CD4-positive, alpha-beta T cell (primary cell): ENCODE data around the gene ABCC8. TPM values are rescaled to one million over a fixed set of nuclear protein-coding genes. Genes with fewer than 3 reads are reported as not detected.

ENCODE experiments used
- ATAC-seq: fragments of 200-7000 bp; cut with Tn5 transposase; one replicate; pipeline ENCODE4 v1.10.0; 2022; ENCODE audit warnings: mild to moderate bottlenecking; ENCODE audit not compliant: poor library complexity
- CTCF ChIA-PET: fragments of 350-600 bp; sonication (Branson Sonifier 250); formaldehyde crosslinking; loops from one replicate; lab custom pipeline; 2021; ENCODE audit warnings: antibody characterized with exemption, inconsistent platforms; lab: Charles Lee
- POLR2A ChIA-PET: fragments of 350-600 bp; sonication (Branson Sonifier 250); formaldehyde crosslinking; loops from one replicate; lab custom pipeline; 2021; ENCODE audit warnings: antibody characterized with exemption, inconsistent platforms; lab: Charles Lee
- DNase-seq, 14 experiments: peaks; one replicate each; pipeline ENCODE4 v3.0.0-alpha.2; 2013 to 2020; ENCODE audit warnings: mixed read lengths in 2 of 14
- H3K27ac ChIP-seq, 2 donors: one replicate each; pipeline versions ENCODE4 v1.5.1 to v1.7.0; 2013; ENCODE audit warnings: low read length in 2 of 2, low read depth in 1 of 2, mild to moderate bottlenecking in 1 of 2
- H3K27me3 ChIP-seq, 2 experiments: 1 replicate in 1 of 2; 2 replicates in 1 of 2; pipeline versions ENCODE4 v1.6.1 to v1.7.0; 2013; ENCODE audit warnings: low read length in 2 of 2, control low read depth in 1 of 2, mild to moderate bottlenecking in 1 of 2, moderate library complexity in 1 of 2; ENCODE audit not compliant: insufficient read depth in 2 of 2, control insufficient read depth in 1 of 2
- H3K36me3 ChIP-seq: one replicate; pipeline ENCODE4 v1.6.1; 2013; ENCODE audit warnings: low read length, control low read depth; ENCODE audit not compliant: insufficient read depth
- H3K4me1 ChIP-seq: one replicate; pipeline ENCODE4 v1.6.1; 2013; ENCODE audit warnings: low read length, control low read depth; ENCODE audit not compliant: insufficient read depth
- H3K4me3 ChIP-seq: one replicate; pipeline ENCODE4 v1.5.1; 2013; ENCODE audit warnings: mild to moderate bottlenecking, low read length, moderate library complexity
- H3K9me3 ChIP-seq, 2 experiments: 1 replicate in 1 of 2; 2 replicates in 1 of 2; pipeline versions ENCODE4 v1.6.1 to v1.7.0; 2013; ENCODE audit warnings: low read length in 2 of 2, mild to moderate bottlenecking in 2 of 2, control low read depth in 1 of 2, moderate library complexity in 1 of 2; ENCODE audit not compliant: control insufficient read depth in 1 of 2, insufficient read depth in 1 of 2
- H3K27ac Mint-ChIP-seq: one replicate; pipeline ENCODE4 v1.8.0; 2020; ENCODE audit warnings: mixed read lengths
- H3K27me3 Mint-ChIP-seq: one replicate; pipeline ENCODE4 v1.8.0; 2021; ENCODE audit warnings: mixed read lengths
- H3K36me3 Mint-ChIP-seq: one replicate; pipeline ENCODE4 v1.8.0; 2021; ENCODE audit warnings: low read depth, mixed read lengths
- H3K4me1 Mint-ChIP-seq: one replicate; pipeline ENCODE4 v1.8.0; 2021; ENCODE audit warnings: low read depth, mixed read lengths
- H3K4me3 Mint-ChIP-seq: one replicate; pipeline ENCODE4 v1.8.0; 2020; ENCODE audit warnings: mild to moderate bottlenecking, mixed read lengths
- H3K9me3 Mint-ChIP-seq: one replicate; pipeline ENCODE4 v1.8.0; 2020; ENCODE audit warnings: mixed read lengths
- intact Hi-C, 2 experiments: fragments of 100-400 bp; cut with DNase I in 1 of 2; cut with micrococcal nuclease in 1 of 2; formaldehyde crosslinking; loops; one replicate each; pipeline versions ENCODE4 v1.15.1 to v1.9.0; 2023 to 2025; cut with DNase I, micrococcal nuclease
- polyA plus RNA-seq, 2 donors: library from polyadenylated mRNA; unstranded; fragments of 120-200 nt; gene quantifications; one replicate each; pipeline ENCODE4 v1.2.1, GENCODE V29; 2013
- total RNA-seq, 174 experiments: library from RNA in 2 of 174; stranded (reverse) in 2 of 174; gene quantifications; one replicate each; pipeline ENCODE4 v1.2.3 and lab custom pipeline; 2021 to 2026
- TF ChIP-seq, protein P1 (sequence below): fragments of 200-600 bp; IDR thresholded peaks from one replicate; pipeline ENCODE4 v1.8.0; 2022; ENCODE audit warnings: antibody characterized with exemption, mild to moderate bottlenecking

ABCC8 gene
- total RNA-seq (not detected), total RNA-seq (lab: John Stamatoyannopoulos, UW) (0 to 0.13 (median 0) reads per million in 172 experiments)
- polyA plus RNA-seq (2013, experiment 1 of 2): not detected
- 0.08 TPM for polyA plus RNA-seq (2013, experiment 2 of 2)

DNA sequence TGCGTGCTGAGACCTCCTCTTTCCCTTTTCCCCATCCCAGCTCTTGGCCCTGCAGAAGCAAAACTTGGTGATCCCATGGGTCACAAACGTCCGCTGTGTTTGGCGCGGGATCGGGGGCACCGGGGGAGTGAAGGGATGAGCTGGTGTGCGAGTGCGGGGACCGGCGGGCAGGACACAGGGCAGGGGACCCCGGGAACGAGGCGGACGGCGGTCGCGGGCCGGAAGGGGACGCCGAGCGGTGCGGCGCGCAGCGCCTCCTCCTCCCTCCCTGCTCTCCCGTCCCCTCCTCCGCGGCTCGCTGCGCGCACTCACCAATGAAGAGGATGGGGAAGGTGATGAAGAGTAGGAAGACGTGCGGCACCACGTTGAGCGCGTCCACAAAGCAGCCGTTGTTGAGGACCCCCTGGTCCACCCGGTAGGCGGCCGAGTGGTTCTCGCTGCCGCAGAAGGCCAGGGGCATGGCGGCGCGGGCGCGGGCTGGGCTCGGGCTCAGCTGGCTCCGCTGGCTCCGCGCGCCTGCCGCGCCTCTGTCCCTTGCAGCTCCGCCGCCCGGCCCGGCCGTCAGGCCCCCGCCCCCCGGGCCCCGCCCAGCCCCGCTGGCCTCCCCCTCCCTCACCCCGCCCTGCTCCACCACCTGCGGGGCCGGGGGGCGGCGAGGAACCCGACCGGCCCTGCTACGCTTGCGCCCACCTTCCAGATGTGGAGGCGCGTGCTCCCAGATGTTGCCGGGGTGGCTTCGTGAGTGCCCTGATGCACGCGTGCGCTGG lies at the start of gene ABCC8:
ABCC8 (minus strand) TSS at position 529 of the 767 bp plus-strand sequence; CDS start at position 460, 69 bp downstream.
- no peaks in the 10 kb centered on the region for H3K9me3 Mint-ChIP-seq
- H3K4me3 Mint-ChIP-seq: no peak within 1 kb of the TSS
- peaks cover 29 to 35% of the 10 kb centered on the region in 2 experiments for H3K27me3 ChIP-seq
- no peak within 1 kb of the TSS for H3K27ac Mint-ChIP-seq
- POLR2A ChIA-PET: no interaction called here
- no peaks in the 10 kb centered on the region for H3K9me3 ChIP-seq
- H3K27ac ChIP-seq: no peak within 1 kb of the TSS
- H3K4me1 Mint-ChIP-seq: no peaks in the 10 kb centered on the region
- peaks cover 72% of the 10 kb centered on the region for H3K27me3 Mint-ChIP-seq
- H3K36me3 ChIP-seq: no peaks in the 10 kb centered on the region
- no peaks in the 10 kb centered on the region for H3K36me3 Mint-ChIP-seq
- intact Hi-C loops: no loop called here
- H3K4me1 ChIP-seq: no peaks in the 10 kb centered on the region
- ATAC-seq (no peak), DNase-seq (no peak)
- no peak within 1 kb of the TSS for H3K4me3 ChIP-seq
- CTCF ChIA-PET: no interaction called here
- TF ChIP-seq, protein P1, sequence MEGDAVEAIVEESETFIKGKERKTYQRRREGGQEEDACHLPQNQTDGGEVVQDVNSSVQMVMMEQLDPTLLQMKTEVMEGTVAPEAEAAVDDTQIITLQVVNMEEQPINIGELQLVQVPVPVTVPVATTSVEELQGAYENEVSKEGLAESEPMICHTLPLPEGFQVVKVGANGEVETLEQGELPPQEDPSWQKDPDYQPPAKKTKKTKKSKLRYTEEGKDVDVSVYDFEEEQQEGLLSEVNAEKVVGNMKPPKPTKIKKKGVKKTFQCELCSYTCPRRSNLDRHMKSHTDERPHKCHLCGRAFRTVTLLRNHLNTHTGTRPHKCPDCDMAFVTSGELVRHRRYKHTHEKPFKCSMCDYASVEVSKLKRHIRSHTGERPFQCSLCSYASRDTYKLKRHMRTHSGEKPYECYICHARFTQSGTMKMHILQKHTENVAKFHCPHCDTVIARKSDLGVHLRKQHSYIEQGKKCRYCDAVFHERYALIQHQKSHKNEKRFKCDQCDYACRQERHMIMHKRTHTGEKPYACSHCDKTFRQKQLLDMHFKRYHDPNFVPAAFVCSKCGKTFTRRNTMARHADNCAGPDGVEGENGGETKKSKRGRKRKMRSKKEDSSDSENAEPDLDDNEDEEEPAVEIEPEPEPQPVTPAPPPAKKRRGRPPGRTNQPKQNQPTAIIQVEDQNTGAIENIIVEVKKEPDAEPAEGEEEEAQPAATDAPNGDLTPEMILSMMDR: no peak

DNA sequence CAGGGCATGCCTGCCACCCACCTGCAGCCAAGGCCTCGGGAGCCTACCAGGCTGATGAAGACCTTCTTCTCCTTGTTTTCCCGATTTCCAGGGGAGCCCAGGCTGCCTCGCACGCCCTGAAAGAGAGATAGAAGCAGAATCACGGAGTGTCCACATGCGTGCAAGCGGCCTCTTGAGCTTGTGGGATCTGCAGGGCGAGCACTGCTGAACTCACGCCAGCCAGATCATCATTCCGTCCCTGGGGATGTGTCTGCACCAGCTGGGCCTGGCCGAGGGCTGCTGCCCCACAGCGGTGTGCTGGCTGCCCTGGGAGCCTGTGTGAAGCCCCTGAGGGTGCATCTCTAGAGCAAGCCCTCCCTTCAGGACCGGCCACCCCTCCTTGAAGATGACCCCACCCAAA lies 49.7 kb upstream of the ABCC8 start:
- CTCF ChIA-PET: no interaction called here
- H3K4me1 Mint-ChIP-seq: no peaks in the 10 kb centered on the region
- no peak overlapping the region for H3K27ac ChIP-seq
- DNase-seq (no peak), ATAC-seq (no peak)
- TF ChIP-seq, protein P1: no peak
- H3K36me3 Mint-ChIP-seq: no peaks in the 10 kb centered on the region
- no peaks in the 10 kb centered on the region for H3K36me3 ChIP-seq
- H3K9me3 Mint-ChIP-seq: no peaks in the 10 kb centered on the region
- no peak overlapping the region for H3K27ac Mint-ChIP-seq
- peaks cover 0 to 3% of the 10 kb centered on the region in 2 experiments for H3K27me3 ChIP-seq
- H3K4me1 ChIP-seq: no peaks in the 10 kb centered on the region
- H3K27me3 Mint-ChIP-seq: peaks cover 9% of the 10 kb centered on the region
- intact Hi-C loops: no loop called here
- H3K4me3 ChIP-seq: no peak overlapping the region
- H3K4me3 Mint-ChIP-seq: no peak overlapping the region
- POLR2A ChIA-PET: no interaction called here
- no peaks in the 10 kb centered on the region for H3K9me3 ChIP-seq

DNA sequence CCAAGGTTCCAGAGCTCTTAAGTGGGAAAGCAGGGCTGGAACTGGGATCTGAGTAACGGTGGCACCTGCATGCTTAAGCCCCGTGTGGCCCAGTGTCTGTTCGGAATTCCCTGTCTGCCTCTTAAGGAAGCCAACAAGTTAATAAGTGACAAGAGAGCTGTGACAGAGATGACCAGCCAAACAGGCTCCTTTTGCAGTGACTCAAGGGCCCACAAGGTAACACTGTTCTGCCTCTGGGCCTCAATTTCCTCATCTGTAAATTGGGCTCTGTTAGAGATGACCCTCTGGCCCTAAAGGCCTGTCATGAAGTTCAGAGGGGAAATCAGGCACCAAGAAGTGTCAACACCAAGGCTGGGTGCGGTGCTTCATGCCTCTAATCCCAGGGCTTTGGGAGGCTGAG lies 48.9 kb upstream of the ABCC8 start:
- TF ChIP-seq, protein P1: no peak
- Mint-ChIP-seq H3K36me3 (no peaks in the 10 kb centered on the region), H3K4me1 (no peaks in the 10 kb centered on the region), H3K27ac (no peak overlapping the region), H3K27me3 (peaks cover 9% of the 10 kb centered on the region), H3K4me3 (no peak overlapping the region), H3K9me3 (no peaks in the 10 kb centered on the region)
- Histone ChIP-seq H3K4me1 (no peaks in the 10 kb centered on the region), H3K27ac (no peak overlapping the region), H3K9me3 (no peaks in the 10 kb centered on the region), H3K36me3 (no peaks in the 10 kb centered on the region), H3K27me3 (peaks cover 0 to 3% of the 10 kb centered on the region in 2 experiments), H3K4me3 (no peak overlapping the region)
- ChIA-PET POLR2A (no interaction called here), CTCF (no interaction called here)
- intact Hi-C loops: no loop called here
- DNase-seq: no peak
- no peak for ATAC-seq
